Neural cell (in vitro differentiated cells): ENCODE measurements around the gene AMIGO3. TPM values are rescaled to one million over a fixed set of nuclear protein-coding genes. Genes with fewer than 3 reads are reported as not detected.

Experiments used
- H2AFZ ChIP-seq: fragments of 200-600, 300-800 bp; sonication (generic), shearing (Covaris generic); 2 replicates; pipeline ENCODE4 v1.6.0; 2014; ENCODE audit warnings: low read depth, mild to moderate bottlenecking, antibody characterized with exemption, low read length, moderate library complexity
- H3F3A ChIP-seq: fragments of 200-600 bp; shearing (Covaris generic); 2 replicates; pipeline ENCODE4 v1.6.1; 2016; ENCODE audit warnings: mild to moderate bottlenecking, moderate library complexity, mixed read lengths, antibody characterized with exemption, low read length; ENCODE audit not compliant: insufficient read depth, poor library complexity, severe bottlenecking
- H3K27ac ChIP-seq: fragments of 200-600, 300-800 bp; sonication (generic), shearing (Covaris generic); 2 replicates; pipeline ENCODE4 v1.5.1; 2014; ENCODE audit warnings: mild to moderate bottlenecking, low read length, moderate library complexity
- H3K27me3 ChIP-seq: fragments of 300-800, 200-600 bp; sonication (generic), shearing (Covaris generic); 2 replicates; pipeline ENCODE4 v1.6.0; 2014; ENCODE audit warnings: mild to moderate bottlenecking, low read depth, low read length, moderate library complexity; ENCODE audit not compliant: insufficient read depth
- H3K36me3 ChIP-seq: fragments of 300-800, 200-600 bp; sonication (generic), shearing (Covaris generic); 2 replicates; pipeline ENCODE4 v1.5.1; 2014; ENCODE audit warnings: mild to moderate bottlenecking, antibody characterized with exemption, low read length, moderate library complexity; ENCODE audit not compliant: insufficient read depth
- H3K4me2 ChIP-seq: fragments of 300-800, 200-600 bp; sonication (generic), shearing (Covaris generic); 2 replicates; pipeline ENCODE4 v1.6.0; 2014; ENCODE audit warnings: mild to moderate bottlenecking, low read length
- H3K4me3 ChIP-seq: fragments of 300-800, 200-600 bp; sonication (generic), shearing (Covaris generic); 2 replicates; pipeline ENCODE4 v1.5.1; 2014; ENCODE audit warnings: mild to moderate bottlenecking, low read length, moderate library complexity
- H3K79me2 ChIP-seq: fragments of 200-600 bp; shearing (Covaris generic); replicated peaks from 2 replicates; pipeline ENCODE4 v1.6.0; 2014; ENCODE audit warnings: mild to moderate bottlenecking, low read length, moderate library complexity; ENCODE audit not compliant: insufficient read depth
- H3K9ac ChIP-seq: fragments of 300-800, 200-600 bp; sonication (generic), shearing (Covaris generic); 2 replicates; pipeline ENCODE4 v1.6.1; 2016; ENCODE audit warnings: mild to moderate bottlenecking, low read length, mixed read lengths
- H3K9me2 ChIP-seq: fragments of 200-600 bp; shearing (Covaris generic); 2 replicates; pipeline ENCODE4 v1.6.1; 2016; ENCODE audit warnings: mild to moderate bottlenecking, low read length, mixed read lengths; ENCODE audit not compliant: insufficient read depth
- H3K9me3 ChIP-seq: fragments of 200-600, 300-800 bp; sonication (generic), shearing (Covaris generic); 2 replicates; pipeline ENCODE4 v1.6.1; 2016; ENCODE audit warnings: mild to moderate bottlenecking, mixed run types, low read length, moderate library complexity, mixed read lengths
- H4K20me1 ChIP-seq: fragments of 200-600 bp; shearing (Covaris generic); 2 replicates; pipeline ENCODE4 v1.6.1; 2016; ENCODE audit warnings: mild to moderate bottlenecking, mixed run types; ENCODE audit not compliant: insufficient read depth
- CTCF ChIP-seq: fragments of 450-650 bp; IDR thresholded peaks from 2 replicates; pipeline ENCODE4 v1.5.1; 2014; ENCODE audit warnings: antibody characterized with exemption, mild to moderate bottlenecking, moderate library complexity; ENCODE audit not compliant: poor library complexity, severe bottlenecking
- EP300 ChIP-seq: fragments of 450-650 bp; conservative IDR thresholded peaks from 2 replicates; pipeline ENCODE4 v1.6.1; 2014; ENCODE audit warnings: antibody characterized with exemption, mild to moderate bottlenecking, moderate library complexity; ENCODE audit not compliant: poor library complexity, severe bottlenecking
- EZH2 ChIP-seq: fragments of 200-600, 300-800 bp; shearing (Covaris generic), sonication (generic); IDR thresholded peaks from 2 replicates; pipeline ENCODE4 v1.6.1; 2014; ENCODE audit warnings: antibody characterized with exemption, low read length, borderline replicate concordance, mild to moderate bottlenecking; ENCODE audit not compliant: insufficient read depth, poor library complexity, severe bottlenecking
- MXI1 ChIP-seq: fragments of 450-650 bp; conservative IDR thresholded peaks from 2 replicates; pipeline ENCODE4 v1.6.1; 2014; ENCODE audit warnings: antibody characterized with exemption, mild to moderate bottlenecking; ENCODE audit not compliant: poor library complexity, severe bottlenecking
- POLR2AphosphoS5 ChIP-seq: IDR thresholded peaks from 2 replicates; pipeline ENCODE4 v1.6.1; 2012
- RAD21 ChIP-seq: fragments of 450-650 bp; conservative IDR thresholded peaks from 2 replicates; pipeline ENCODE4 v1.6.1; 2014; ENCODE audit warnings: antibody characterized with exemption, mild to moderate bottlenecking, moderate library complexity
- REST ChIP-seq: IDR thresholded peaks from 2 replicates; pipeline ENCODE4 v1.6.1; 2012; ENCODE audit warnings: borderline replicate concordance
- SMC3 ChIP-seq: fragments of 450-650 bp; conservative IDR thresholded peaks from 2 replicates; pipeline ENCODE4 v1.6.1; 2014; ENCODE audit warnings: antibody characterized with exemption, mild to moderate bottlenecking, moderate library complexity; ENCODE audit not compliant: poor library complexity
- TAF1 ChIP-seq: IDR thresholded peaks from 2 replicates; pipeline ENCODE4 v1.6.1; 2012; ENCODE audit warnings: low read depth
- polyA plus RNA-seq: library from polyadenylated mRNA; depleted of rRNA; stranded (reverse); fragments of >200 nt; gene quantifications from 2 replicates; pipeline ENCODE4 v1.2.3, GENCODE V29; 2014

Gene AMIGO3
- polyA plus RNA-seq, 1 donor from 2014 or later, result 4.0 TPM

- TF ChIP-seq CTCF (no peak), TAF1 (no peak)
Measured at GRCh38 chr3:49756036-49756435, 36.6 kb upstream of the AMIGO3 start (continued).

- Histone ChIP-seq H3K36me3 (no peaks in the 10 kb centered on the region), H3K27ac (no peak overlapping the region), H3K9me2 (no peaks in the 10 kb centered on the region), H3K79me2 (peaks cover 63% of the 10 kb centered on the region), H3K27me3 (no peaks in the 10 kb centered on the region), H4K20me1 (no peaks in the 10 kb centered on the region), H3K4me3 (no peak overlapping the region), H3K4me2 (no peak overlapping the region), H3K9ac (no peak overlapping the region), H2AFZ (no peak overlapping the region), H3K9me3 (no peaks in the 10 kb centered on the region), H3F3A (no peaks in the 10 kb centered on the region)
- TF ChIP-seq RAD21 (no peak), CTCF (no peak), SMC3 (no peak), MXI1 (no peak), TAF1 (no peak), EZH2 (no peak), EP300 (no peak)
Measured at GRCh38 chr3:49754536-49754935, 35.1 kb upstream of the AMIGO3 start.

- no peak for TF ChIP-seq EZH2
- TF ChIP-seq REST, result no peak
- no peak for TF ChIP-seq EP300
- TF ChIP-seq RAD21, result no peak
- TF ChIP-seq MXI1, result no peak
- TF ChIP-seq TAF1, result no peak
- TF ChIP-seq SMC3, result no peak
- TF ChIP-seq CTCF, result no peak
- TF ChIP-seq POLR2AphosphoS5, result no peak
- H4K20me1 ChIP-seq, result no peaks in the 10 kb centered on the region
- peaks cover 50% of the 10 kb centered on the region for H3K79me2 ChIP-seq
Measured at GRCh38 chr3:49751501-49751900, 32.0 kb upstream of the AMIGO3 start.

More at GRCh38 chr3:49751501-49751900, 32.0 kb upstream of the AMIGO3 start:
- H3K27ac ChIP-seq, result no peak overlapping the region
- no peak overlapping the region for H2AFZ ChIP-seq
- no peak overlapping the region for H3K4me3 ChIP-seq
- H3K9me3 ChIP-seq, result no peaks in the 10 kb centered on the region
- H3K4me2 ChIP-seq, result no peak overlapping the region
- no peaks in the 10 kb centered on the region for H3K27me3 ChIP-seq
- H3K9me2 ChIP-seq, result no peaks in the 10 kb centered on the region
- H3F3A ChIP-seq, result no peaks in the 10 kb centered on the region
- H3K36me3 ChIP-seq, result no peaks in the 10 kb centered on the region
- no peak overlapping the region for H3K9ac ChIP-seq
